ENCODE data around the gene FAM131B. TPM values are rescaled to one million over a fixed set of nuclear protein-coding genes. Genes with fewer than 3 reads are reported as not detected.

FAM131B gene
- total and polyA plus RNA-seq, 2 of the 8 experiments (the other 6 are each of a cell fraction or from before 2014, with no cell fraction given) = 23.1 to 38.2 TPM

DNA sequence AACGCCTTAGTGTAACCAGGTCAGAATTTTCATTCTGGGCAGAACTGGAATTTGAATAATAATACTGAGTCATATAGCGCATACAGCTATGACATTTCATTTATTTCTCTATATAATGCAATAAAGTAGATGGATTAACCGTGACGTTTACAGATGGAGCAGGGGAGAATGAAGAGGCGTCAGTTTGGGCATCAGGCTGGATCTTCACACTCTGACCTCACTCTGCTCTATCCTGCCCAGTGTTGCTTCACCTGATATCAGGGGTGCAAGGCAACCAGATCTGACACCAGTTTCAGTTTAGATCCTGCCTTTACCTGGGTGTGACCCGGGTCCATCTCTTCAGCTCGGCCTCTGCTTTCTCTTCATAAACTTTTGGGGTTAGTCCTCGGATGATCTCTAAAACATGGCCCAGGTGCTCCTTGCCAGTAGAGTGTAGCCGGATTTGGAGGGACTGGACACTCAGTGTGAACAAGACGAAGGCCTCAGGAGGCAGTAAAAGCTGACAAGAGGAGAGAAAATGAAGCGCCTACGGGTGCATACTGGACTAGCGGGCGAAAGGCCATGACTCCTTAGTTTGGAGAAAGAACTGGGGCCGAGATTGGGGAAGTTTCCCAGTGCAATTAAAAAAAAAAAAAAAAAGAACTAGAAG is 17.2 kb upstream of the FAM131B start:
- Histone ChIP-seq H2BK12ac (ENCODE audit: low read depth, low read length) (0 out of 2 replicates have a peak overlapping the region, but pooled peaks have one; percentile 2), H3K4ac (replicated peaks; ENCODE audit: insufficient read length, low read depth, low read length) (no peak overlapping the region), H3K9ac (replicated peaks in 1 of 4; ENCODE audit: extremely low read depth in 1 of 4, low read depth in 3 of 4, low read length in 3 of 4) (no peak overlapping the region; a peak in 1 of 7 replicates), H3K36me3 (ENCODE audit: control insufficient read depth in 2 of 4, insufficient read depth in 4 of 4, low read length in 3 of 4) (peaks cover 0 to 22% (median 7%) of the 10 kb centered on the region in 4 experiments; a peak in 7 of 8 replicates), H3K23me2 (ENCODE audit: low read depth, low read length) (peaks cover 5% of the 10 kb centered on the region; the same call in 1 of the 2 replicates), H2BK5ac (ENCODE audit: low read depth, low read length) (no peak overlapping the region), H4K8ac (ENCODE audit: extremely low read depth, insufficient read depth, low read length) (no peak overlapping the region), H3K23ac (ENCODE audit: insufficient read length) (no peak overlapping the region), H4K20me1 (replicated peaks in 1 of 2; ENCODE audit: control insufficient read depth in 1 of 2, insufficient read depth in 2 of 2, low read length in 2 of 2) (peaks cover 10 to 16% of the 10 kb centered on the region in 2 experiments), H3K18ac (ENCODE audit: extremely low read depth, low read length) (no peak overlapping the region), H2BK120ac (replicated peaks; ENCODE audit: low read depth, low read length) (no peak overlapping the region), H3K4me1 (replicated peaks in 1 of 4; ENCODE audit: control insufficient read depth in 3 of 4, insufficient read depth in 4 of 4, low read length in 3 of 4) (peaks cover 5 to 17% (median 6%) of the 10 kb centered on the region in 4 experiments), H3K9me3 (ENCODE audit: insufficient read depth in 2 of 2, low read depth in 1 of 2, low read length in 1 of 2) (no peaks in the 10 kb centered on the region), H3K27me3 (replicated peaks in 1 of 4; ENCODE audit: control insufficient read depth in 3 of 4, extremely low read depth in 1 of 4, insufficient read depth in 3 of 4, low read length in 3 of 4) (no peaks in the 10 kb centered on the region), H3K14ac (ENCODE audit: insufficient read length) (no peak overlapping the region), H3K79me1 (ENCODE audit: low read depth, low read length) (peaks cover 13% of the 10 kb centered on the region), H4K91ac (replicated peaks; ENCODE audit: insufficient read length, low read length) (no peak overlapping the region), H2AK5ac (ENCODE audit: low read depth, low read length) (no peak overlapping the region), H3K4me2 (ENCODE audit: insufficient read depth in 1 of 2, low read depth in 2 of 2, low read length in 2 of 2) (peak overlapping the region; percentile 54 to 93), H2BK20ac (ENCODE audit: low read length) (0 out of 2 replicates have a peak overlapping the region, but pooled peaks have one; percentile 32), H3K4me3 (ENCODE audit: extremely low read depth in 1 of 4, insufficient read depth in 2 of 4, low read depth in 3 of 4, low read length in 4 of 4) (peak overlapping the region; percentile 76 to 100 (median 88)), H2BK15ac (ENCODE audit: low read length) (no peak overlapping the region), H2AFZ (ENCODE audit: low read length) (no peak overlapping the region), H4K5ac (ENCODE audit: insufficient read length, low read depth, low read length) (no peak overlapping the region), H3K56ac (replicated peaks; ENCODE audit: insufficient read length, low read depth, low read length) (no peak overlapping the region), H3K27ac (ENCODE audit: low read depth, low read length) (no peak overlapping the region), H3K79me2 (ENCODE audit: control insufficient read depth in 1 of 2, insufficient read depth in 2 of 2, low read length in 2 of 2) (peaks cover 3 to 40% of the 10 kb centered on the region in 2 experiments; a peak in 3 of 4 replicates)
- WGBS, 2 experiments (ENCODE audit: extremely low coverage in 1 of 2, insufficient coverage in 1 of 2, insufficient read length in 1 of 2, insufficient replicate concordance in 2 of 2, low coverage in 1 of 2, low lambda C conversion rate in 2 of 2, missing lambda C conversion rate in 1 of 2) = 62% methylated on average over 10 of the region's 15 CpGs; no CpG with 5 or more reads in 1 of the 2 experiments
- TF ChIP-seq, protein P1, sequence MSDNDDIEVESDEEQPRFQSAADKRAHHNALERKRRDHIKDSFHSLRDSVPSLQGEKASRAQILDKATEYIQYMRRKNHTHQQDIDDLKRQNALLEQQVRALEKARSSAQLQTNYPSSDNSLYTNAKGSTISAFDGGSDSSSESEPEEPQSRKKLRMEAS (IDR thresholded peaks at IDR 0.05) = 0 out of 2 replicates have a peak, but pooled peaks have one; percentile 17
- TF ChIP-seq, protein P2, sequence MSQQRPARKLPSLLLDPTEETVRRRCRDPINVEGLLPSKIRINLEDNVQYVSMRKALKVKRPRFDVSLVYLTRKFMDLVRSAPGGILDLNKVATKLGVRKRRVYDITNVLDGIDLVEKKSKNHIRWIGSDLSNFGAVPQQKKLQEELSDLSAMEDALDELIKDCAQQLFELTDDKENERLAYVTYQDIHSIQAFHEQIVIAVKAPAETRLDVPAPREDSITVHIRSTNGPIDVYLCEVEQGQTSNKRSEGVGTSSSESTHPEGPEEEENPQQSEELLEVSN (IDR thresholded peaks at IDR 0.05) = peak; percentile 86
- TF ChIP-seq NRF1 (IDR thresholded peaks at IDR 0.05; ENCODE audit: low read depth, low read length) = no peak
- DNase-seq (ENCODE audit: low read depth in 1 of 2, low spot score in 2 of 2) = no peak
- CTCF ChIA-PET (ENCODE audit: partially characterized antibody) = interaction anchor here (0.5 to 17.5 kb wide), 25 partner anchors 10 to 377 kb away, joined by 3 to 359 read pairs (median 5); partner anchors contain the start of genes EPHA1 and FAM131B
- no peak for FAIRE-seq
- POLR2A ChIA-PET (ENCODE audit: partially characterized antibody) = interaction anchor here (0.7 to 19.0 kb wide), 4 partner anchors 12 to 35 kb away, joined by 4 to 518 read pairs (median 122); partner anchors contain the start of genes EPHA1 and FAM131B
